ENCODE measurements around the gene ALDH1A1.
A peak's percentile ranks its signal among the peaks of the same experiment; 100 is the strongest.

ALDH1A1 gene

GRCh38 chr9:72856972-72857623 is 95.8 kb downstream of the ALDH1A1 start:
- DNase-seq (ENCODE audit: low read depth, low spot score), result peak; percentile 24

GRCh38 chr9:72855890-72856523 is 96.8 kb downstream of the ALDH1A1 start:
- no peak for DNase-seq (ENCODE audit: low read depth, low spot score)

DNA sequence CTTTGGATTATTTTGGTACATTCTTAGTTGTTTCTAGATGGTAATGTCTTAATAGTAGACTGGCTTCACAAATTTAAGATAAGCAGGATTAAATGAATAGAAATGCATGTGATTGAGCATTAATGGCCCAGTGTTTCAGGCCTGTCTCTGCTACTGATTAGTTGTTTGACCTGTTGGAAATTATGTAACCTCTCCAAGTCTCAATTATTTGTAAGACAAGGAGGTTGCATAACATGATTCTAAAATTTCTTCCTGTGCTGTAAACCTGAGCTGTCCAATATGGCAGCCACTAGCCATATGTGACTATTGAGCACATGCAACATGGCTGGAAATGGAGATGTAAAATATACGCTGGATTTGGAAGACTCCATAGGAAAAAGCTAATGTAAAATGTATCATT is 97.5 kb downstream of the ALDH1A1 start:
- no peak for DNase-seq (ENCODE audit: low read depth, low spot score)
